GM23338 (cell line): ENCODE results near the gene RANGAP1. TPM values are rescaled to one million over a fixed set of nuclear protein-coding genes. Genes with fewer than 3 reads are reported as not detected.

Experiments used
- ATAC-seq: fragments of 200-7000 bp; cut with Tn5 transposase; 3 replicates; pipeline ENCODE4 v1.9.1; 2020
- DNase-seq: peaks from one replicate; pipeline ENCODE4 v3.0.0-alpha.2; 2015; ENCODE audit warnings: low spot score
- H2AFZ ChIP-seq: fragments of 200-600 bp; sonication (generic); 2 replicates; pipeline ENCODE4 v1.8.0; 2016; ENCODE audit warnings: antibody characterized with exemption, mild to moderate bottlenecking, moderate library complexity
- H3F3A ChIP-seq: fragments of 200-600 bp; sonication (generic); replicated peaks from 2 replicates; pipeline ENCODE4 v1.8.0; 2017; ENCODE audit warnings: antibody characterized with exemption, mixed run types, low read depth
- H3K27ac ChIP-seq: fragments of 200-600 bp; sonication (generic); 2 replicates; pipeline ENCODE4 v1.6.1; 2016; ENCODE audit warnings: low read depth
- H3K27me3 ChIP-seq: fragments of 200-600 bp; sonication (generic); 2 replicates; pipeline ENCODE4 v1.8.0; 2016; ENCODE audit warnings: mild to moderate bottlenecking, mixed run types, moderate library complexity; ENCODE audit not compliant: insufficient read depth
- H3K36me3 ChIP-seq: fragments of 200-600 bp; sonication (generic); 2 replicates; pipeline ENCODE4 v1.8.0; 2016; ENCODE audit warnings: mild to moderate bottlenecking; ENCODE audit not compliant: insufficient read depth
- H3K4me1 ChIP-seq: fragments of 200-600 bp; sonication (generic); 2 replicates; pipeline ENCODE4 v1.8.0; 2016; ENCODE audit warnings: mild to moderate bottlenecking, moderate library complexity; ENCODE audit not compliant: insufficient read depth
- H3K4me2 ChIP-seq: fragments of 200-600 bp; sonication (generic); 2 replicates; pipeline ENCODE4 v1.7.1; 2017; ENCODE audit warnings: mixed run types
- H3K4me3 ChIP-seq: fragments of 200-600 bp; sonication (generic); 2 replicates; pipeline ENCODE4 v1.6.1; 2016; ENCODE audit warnings: mixed run types
- H3K79me2 ChIP-seq: fragments of 200-600 bp; sonication (generic); replicated peaks from 2 replicates; pipeline ENCODE4 v1.8.0; 2017; ENCODE audit warnings: mild to moderate bottlenecking; ENCODE audit not compliant: insufficient read depth
- H3K9me2 ChIP-seq: fragments of 200-600 bp; sonication (generic); 2 replicates; pipeline ENCODE4 v1.8.0; 2017; ENCODE audit not compliant: insufficient read depth
- H4K20me1 ChIP-seq: fragments of 200-600 bp; sonication (generic); replicated peaks from 2 replicates; pipeline ENCODE4 v1.8.0; 2017; ENCODE audit warnings: mild to moderate bottlenecking; ENCODE audit not compliant: insufficient read depth
- H3K27ac Mint-ChIP-seq: 2 replicates; pipeline ENCODE4 v1.8.0; 2020; ENCODE audit warnings: inconsistent platforms, mild to moderate bottlenecking, moderate library complexity, mixed read lengths
- H3K27me3 Mint-ChIP-seq: 3 replicates; pipeline ENCODE4 v1.8.0; 2022; ENCODE audit warnings: low read depth, mild to moderate bottlenecking, moderate library complexity, mixed read lengths, inconsistent platforms; ENCODE audit not compliant: insufficient read depth, poor library complexity
- H3K36me3 Mint-ChIP-seq: 3 replicates; pipeline ENCODE4 v1.8.0; 2021; ENCODE audit warnings: low read depth, mild to moderate bottlenecking, inconsistent platforms, moderate library complexity, mixed read lengths
- H3K4me1 Mint-ChIP-seq: 3 replicates; pipeline ENCODE4 v1.8.0; 2020; ENCODE audit warnings: mild to moderate bottlenecking, inconsistent platforms, mixed read lengths
- H3K4me3 Mint-ChIP-seq: 3 replicates; pipeline ENCODE4 v1.8.0; 2021; ENCODE audit warnings: moderate library complexity, mild to moderate bottlenecking, inconsistent platforms, mixed read lengths
- H3K9me3 Mint-ChIP-seq: 3 replicates; pipeline ENCODE4 v1.8.0; 2020; ENCODE audit warnings: moderate library complexity, mild to moderate bottlenecking, inconsistent platforms, mixed read lengths
- CREB1 ChIP-seq: fragments of 250-450 bp; sonication (Bioruptor Pico); IDR thresholded peaks from 2 replicates; pipeline ENCODE4 v1.5.0; 2020; ENCODE audit warnings: low read depth, mild to moderate bottlenecking, moderate library complexity
- CTCF ChIP-seq, 2 experiments: fragments of 200-600 bp in 1 of 2; sonication (generic) in 1 of 2; conservative IDR thresholded peaks; 2 replicates each; pipeline versions ENCODE4 v1.5.1 to v1.6.1; 2016 to 2017; ENCODE audit warnings: antibody characterized with exemption in 2 of 2, low read depth in 2 of 2, mild to moderate bottlenecking in 2 of 2, moderate library complexity in 1 of 2
- EZH2 ChIP-seq: fragments of 200-600 bp; sonication (generic); IDR thresholded peaks from one replicate; pipeline ENCODE4 v1.8.0; 2017; ENCODE audit warnings: antibody characterized with exemption, mild to moderate bottlenecking, low read depth; ENCODE audit not compliant: unreplicated experiment
- JUNB ChIP-seq: IDR thresholded peaks from one replicate; pipeline ENCODE4 v1.6.1; 2016; ENCODE audit warnings: antibody characterized with exemption; ENCODE audit not compliant: unreplicated experiment
- POLR2AphosphoS5 ChIP-seq: IDR thresholded peaks from 2 replicates; pipeline ENCODE4 v1.6.1; 2016; ENCODE audit warnings: antibody characterized with exemption, low read depth
- REST ChIP-seq: IDR thresholded peaks from one replicate; pipeline ENCODE4 v1.6.1; 2018; ENCODE audit warnings: antibody characterized with exemption; ENCODE audit not compliant: unreplicated experiment
- STAT1 ChIP-seq: IDR thresholded peaks from one replicate; pipeline ENCODE4 v1.6.1; 2016; ENCODE audit warnings: antibody characterized with exemption; ENCODE audit not compliant: unreplicated experiment
- ZNF114 ChIP-seq: fragments of 250-450 bp; sonication (Bioruptor Pico); IDR thresholded peaks from 2 replicates; pipeline ENCODE4 v1.5.0; 2020; ENCODE audit warnings: mild to moderate bottlenecking, moderate library complexity
- ZNF331 ChIP-seq: fragments of 250-450 bp; sonication (Bioruptor Pico); IDR thresholded peaks from 2 replicates; pipeline ENCODE4 v1.5.0; 2020; ENCODE audit warnings: low read depth, mild to moderate bottlenecking, moderate library complexity
- ZNF462 ChIP-seq: fragments of 250-450 bp; sonication (Bioruptor Pico); IDR thresholded peaks from 2 replicates; pipeline ENCODE4 v1.5.0; 2020; ENCODE audit warnings: mild to moderate bottlenecking, moderate library complexity
- polyA plus RNA-seq: library from polyadenylated mRNA; unstranded; fragments of >200 nt; fragmentation: Nextera tagmentation; extraction: Ambion mirVana; gene quantifications from 2 replicates; pipeline ENCODE4 v1.2.1, GENCODE V29; 2016
- total RNA-seq: library from RNA; depleted of rRNA; stranded (reverse); fragments of >200 nt; shearing (Covaris generic); gene quantifications from 2 replicates; pipeline ENCODE4 v1.2.3, GENCODE V29; 2014

RANGAP1 gene
- total and polyA plus RNA-seq, 2 experiments from 2014 or later, result 54.7 to 141 TPM

- H3K9me2 ChIP-seq, result no peaks in the 10 kb centered on the region
- peaks cover 8% of the 10 kb centered on the region for H4K20me1 ChIP-seq
- no peaks in the 10 kb centered on the region for H3K36me3 ChIP-seq
- H3K79me2 ChIP-seq, result peaks cover 11% of the 10 kb centered on the region
- no peak overlapping the region for H2AFZ ChIP-seq
- H3K9me3 Mint-ChIP-seq, result peaks cover 5% of the 10 kb centered on the region
- peaks cover 35% of the 10 kb centered on the region for H3K4me1 Mint-ChIP-seq
- ATAC-seq, result no peak
- H3K27me3 Mint-ChIP-seq, result peaks cover 8% of the 10 kb centered on the region
- H3K4me3 Mint-ChIP-seq, result no peak overlapping the region; the same call in 2 of the 3 replicates
- H3K36me3 Mint-ChIP-seq, result peaks cover 12% of the 10 kb centered on the region; the same call in 2 of the 3 replicates
- H3F3A ChIP-seq, result peaks cover 13% of the 10 kb centered on the region; the same call in 1 of the 2 replicates
- 0 out of 2 replicates have a peak overlapping the region, but pooled peaks have one; percentile 23 for H3K4me2 ChIP-seq
- H3K4me3 ChIP-seq, result no peak overlapping the region
- H3K27ac Mint-ChIP-seq, result peak overlapping the region; percentile 91
- DNase-seq, result no peak
- peak overlapping the region; percentile 99 for H3K27ac ChIP-seq
- H3K4me1 ChIP-seq, result peaks cover 43% of the 10 kb centered on the region
- no peaks in the 10 kb centered on the region for H3K27me3 ChIP-seq
- TF ChIP-seq CREB1 (CRISPR knock-in tag) (no peak), ZNF462 (CRISPR knock-in tag) (no peak), JUNB (no peak), REST (no peak), ZNF331 (CRISPR knock-in tag) (no peak), STAT1 (no peak), EZH2 (no peak), ZNF114 (CRISPR knock-in tag) (no peak), POLR2AphosphoS5 (no peak), CTCF (conservative IDR thresholded peaks at IDR 0.05; ENCODE audit: low read depth in 2 of 2) (no peak)
Measured at GRCh38 chr22:41289671-41290070, 3.7 kb upstream of the RANGAP1 start.
